ENCODE measurements around the gene NOTCH4.
"Not testable (repeated sequence)": the region's sequence is repeated elsewhere in the genome, so short reads cannot be mapped to it uniquely, and the experiment has no call there.

The NOTCH4 gene

DNA sequence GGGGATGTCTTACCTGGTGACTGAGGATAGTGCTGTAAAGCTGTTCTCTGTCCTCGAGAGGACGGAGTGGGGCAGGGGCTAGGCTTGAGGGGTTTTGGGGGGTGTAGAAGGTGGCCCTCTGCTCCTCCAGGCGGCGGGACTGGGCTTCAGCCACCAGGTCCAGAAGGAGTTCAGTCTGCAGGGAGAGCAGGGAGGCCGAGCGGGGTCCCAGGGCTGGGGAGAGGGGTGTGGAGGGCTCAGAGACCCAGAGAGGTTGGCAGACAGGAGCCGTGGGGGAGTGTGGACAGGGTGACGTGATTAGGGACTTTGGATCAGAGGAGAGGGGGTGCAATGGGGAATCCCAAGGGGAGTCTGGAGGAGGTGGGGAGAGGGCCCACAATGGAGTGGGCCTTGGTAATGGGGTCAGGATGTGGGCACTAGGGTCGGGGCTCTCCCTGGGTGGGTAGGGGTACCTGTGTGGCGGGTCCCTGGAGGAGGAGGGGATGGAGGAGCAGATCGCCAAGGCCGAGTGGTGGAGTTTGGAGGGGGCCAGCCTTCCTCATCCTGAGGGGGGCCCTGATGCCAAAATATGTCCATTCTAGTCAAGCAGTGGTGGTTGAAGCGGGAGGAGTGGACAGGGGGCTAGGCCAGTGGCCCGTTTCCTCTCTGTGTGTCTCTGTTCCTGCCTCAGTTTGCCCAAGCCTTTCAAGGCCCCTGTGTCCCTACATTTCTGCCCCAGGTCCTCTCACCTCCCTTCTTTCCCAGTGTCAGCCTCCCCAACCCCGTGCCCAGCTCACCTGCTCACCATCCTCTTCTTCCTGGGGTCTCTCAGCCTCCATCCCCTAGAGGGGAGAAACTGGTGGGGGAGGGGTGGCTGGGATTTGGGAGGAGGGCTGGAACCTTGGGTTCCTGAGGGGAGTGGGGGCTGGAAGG lies 31.9 kb downstream of the NOTCH4 start:
- no peak for DNase-seq

DNA sequence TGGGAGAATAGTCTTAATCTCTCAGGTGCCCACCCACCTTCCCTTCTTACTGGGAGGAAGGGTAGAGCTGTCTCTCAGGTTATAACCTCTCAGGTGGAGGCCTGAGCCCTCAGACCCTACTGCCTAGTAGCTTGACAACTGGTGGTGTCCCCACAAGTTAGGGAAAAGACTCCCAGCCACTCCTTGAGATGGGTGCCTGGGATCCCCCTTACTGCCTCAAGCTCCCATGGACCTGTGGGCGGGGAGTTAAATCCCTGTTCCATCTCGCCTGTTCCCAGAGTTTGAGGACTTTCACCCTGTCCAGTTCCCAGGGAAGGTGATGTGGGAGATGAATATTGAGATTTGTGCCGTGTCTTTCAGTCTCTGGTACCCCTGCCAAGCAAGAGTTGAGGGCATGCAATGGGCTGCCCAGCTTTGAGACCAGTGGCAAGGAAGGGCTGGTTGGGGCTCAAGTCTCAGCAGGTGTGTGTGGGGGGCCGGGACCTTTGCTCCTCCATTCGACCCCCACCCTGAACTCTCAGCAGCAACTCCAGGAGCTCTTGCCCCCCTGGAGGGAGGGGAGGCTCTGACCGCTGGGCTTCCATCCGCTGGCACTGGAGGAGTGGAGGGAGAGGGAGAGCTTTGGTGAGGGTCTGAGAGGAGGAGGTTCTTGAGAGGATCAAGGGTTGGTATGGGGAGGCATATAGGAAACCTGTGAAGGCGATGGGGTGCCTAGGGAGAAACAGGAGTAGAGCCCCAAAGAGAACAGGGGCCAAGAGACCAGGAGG lies 32.8 kb downstream of the NOTCH4 start:
- DNase-seq: no peak

DNA sequence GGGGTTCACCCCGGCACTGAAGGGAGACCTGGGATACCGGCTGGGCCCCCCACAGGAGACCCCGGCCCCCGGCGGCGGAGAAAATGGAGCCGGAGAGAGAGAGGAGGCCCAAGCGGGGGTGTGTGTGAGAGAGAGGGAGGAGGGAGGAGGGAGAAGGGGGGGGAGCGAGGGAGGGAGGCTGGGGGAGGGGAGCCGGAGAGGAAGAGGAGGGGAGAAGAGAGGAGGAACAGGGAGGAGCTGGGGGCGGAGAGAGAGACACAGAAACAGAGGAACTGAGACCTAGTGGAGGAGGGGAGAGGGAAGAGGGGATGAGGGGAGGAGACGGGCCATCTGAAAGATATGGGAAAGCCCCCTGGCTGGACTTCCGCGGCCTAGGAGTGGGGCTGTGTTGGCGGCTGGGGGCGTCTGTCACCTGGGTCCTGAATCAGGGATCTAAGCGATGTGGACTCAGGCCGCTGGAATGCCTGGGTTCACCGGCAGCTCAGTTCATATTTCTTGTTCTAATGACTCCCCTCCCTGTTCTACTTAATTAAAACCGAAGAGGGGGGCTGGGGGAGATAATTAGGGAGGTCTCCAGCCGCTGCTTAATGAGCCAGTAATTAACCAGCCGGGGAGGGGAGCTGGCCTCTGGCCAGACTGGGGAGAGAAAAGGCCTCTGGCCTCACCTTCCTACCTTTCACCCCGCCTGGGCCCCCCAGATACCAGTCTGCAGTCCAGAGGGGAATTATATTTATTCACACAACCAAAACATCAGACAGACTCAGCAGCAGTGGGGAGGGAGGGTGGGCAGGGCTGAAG lies 33.6 kb downstream of the NOTCH4 start, which contains the start of gene PBX2:
Gene PBX2 (minus strand): TSS at position 149 of the 798 bp plus-strand sequence. CDS start 287 bp downstream, outside the sequence.
- DNase-seq: peak; percentile 93

DNA sequence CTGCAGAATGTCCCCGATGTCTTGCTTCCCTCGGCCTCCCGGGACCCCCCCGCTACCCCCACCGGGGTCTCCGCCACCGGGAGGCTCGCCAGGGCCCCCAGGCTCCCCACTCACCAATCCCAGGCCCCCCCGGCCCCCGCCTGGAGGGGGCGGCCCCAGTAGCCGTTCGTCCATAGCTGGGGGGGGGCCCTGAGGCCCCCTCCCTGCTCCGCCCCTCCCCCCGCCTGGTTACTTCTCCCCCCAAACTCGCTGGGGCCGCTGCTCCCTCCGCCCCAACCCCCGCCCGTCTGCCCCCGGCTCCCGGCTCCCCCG lies 34.2 kb downstream of the NOTCH4 start:
- DNase-seq: no peak

DNA sequence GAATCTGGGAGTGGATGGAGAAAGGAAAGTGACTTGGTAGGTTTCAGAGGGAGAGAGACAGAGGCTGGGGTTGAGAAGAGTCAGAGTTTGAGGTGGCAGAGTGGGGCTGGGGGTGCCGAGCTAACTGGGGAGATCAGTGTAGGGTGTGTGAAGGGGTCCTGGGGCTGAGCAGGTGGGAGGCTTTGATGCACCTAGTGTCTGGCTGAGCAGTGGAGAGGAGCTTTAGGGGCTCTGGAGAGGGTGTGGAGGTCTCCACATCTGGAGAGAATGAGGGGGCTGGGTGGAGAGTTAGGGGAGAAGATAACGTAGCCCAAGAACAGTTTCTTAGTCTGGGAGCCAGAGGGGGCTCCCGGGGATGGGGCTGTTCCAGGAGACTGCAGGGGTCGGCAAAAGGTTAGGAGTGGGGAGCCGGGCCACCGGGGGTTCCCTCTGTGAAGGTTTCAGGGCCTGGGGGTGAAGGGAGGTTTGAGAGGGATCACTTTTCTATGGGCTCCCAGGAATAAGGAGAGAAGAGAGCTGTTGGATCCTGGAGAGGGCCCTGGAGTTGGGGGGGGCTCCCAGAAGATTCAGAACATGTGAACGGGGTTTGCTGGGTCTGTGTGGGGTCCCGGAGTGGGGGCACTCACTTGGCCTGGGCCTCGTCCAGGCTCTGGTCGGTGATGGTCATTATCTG lies 34.7 kb downstream of the NOTCH4 start:
- DNase-seq: no peak

DNA sequence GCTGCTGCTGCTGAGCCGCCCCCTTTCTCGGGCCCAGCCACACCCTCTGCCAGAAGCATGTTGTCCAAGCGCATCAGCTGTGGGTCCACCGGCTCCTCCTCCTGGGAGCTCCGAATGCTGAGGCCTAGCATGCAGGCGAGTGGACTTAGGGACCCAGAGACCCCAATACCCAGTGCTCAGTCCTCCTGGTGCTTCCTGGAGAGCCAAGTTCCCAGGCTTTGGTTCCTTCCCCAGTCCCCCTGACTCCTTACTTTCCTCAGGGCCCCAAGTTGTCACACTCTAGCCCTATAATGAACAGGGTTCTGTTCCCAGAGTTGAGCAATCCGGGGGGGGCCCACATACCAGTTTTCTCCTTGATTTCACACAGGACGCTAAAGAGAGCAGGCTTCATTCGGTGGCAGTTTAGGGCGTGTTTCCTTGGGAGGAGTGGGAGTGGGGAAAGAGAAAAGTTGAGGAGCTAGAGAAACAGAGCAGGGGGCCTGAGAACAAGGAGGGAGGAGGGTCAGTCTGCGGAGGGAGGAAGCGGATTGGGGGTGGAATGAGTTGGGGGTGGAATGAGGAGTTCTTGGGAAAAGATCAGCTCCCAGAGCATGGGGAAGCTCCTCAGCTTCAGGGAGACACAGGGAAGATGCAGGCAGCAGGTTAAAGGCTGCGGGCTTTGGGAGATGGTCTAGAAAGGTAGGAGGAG lies 35.3 kb downstream of the NOTCH4 start:
- DNase-seq: no peak

DNA sequence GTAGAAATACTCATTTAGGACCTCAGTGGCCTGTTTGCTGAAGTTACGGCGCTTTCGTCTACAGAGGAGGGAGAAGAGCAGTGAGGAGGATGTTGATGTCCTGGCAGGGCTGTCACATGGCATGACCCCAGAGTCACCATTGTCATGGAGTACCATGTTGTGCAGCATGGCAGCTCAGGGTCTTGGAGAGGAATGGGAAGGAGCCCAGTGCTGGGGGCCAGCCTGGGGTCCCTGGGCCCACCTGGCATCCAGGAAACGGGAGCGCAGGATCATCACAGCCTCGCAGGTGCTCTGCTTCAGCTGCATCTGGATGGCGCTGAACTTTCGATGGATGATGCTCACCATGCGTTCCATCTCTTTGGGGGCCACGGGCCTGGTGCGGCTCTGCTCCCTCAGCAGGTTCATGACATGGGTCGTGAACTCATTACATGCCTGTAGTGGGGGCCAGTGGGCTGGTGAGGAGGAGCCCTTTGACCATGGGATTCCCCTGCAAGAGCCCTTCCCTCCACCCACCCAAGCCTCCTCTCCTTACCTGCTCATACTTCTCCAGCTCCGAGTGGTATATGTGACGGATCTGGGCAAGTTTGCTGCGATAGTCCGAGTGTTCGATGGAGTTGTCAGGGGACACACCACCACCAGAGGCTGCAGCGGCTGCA lies 36.0 kb downstream of the NOTCH4 start:
- not testable (repeated sequence) for DNase-seq

DNA sequence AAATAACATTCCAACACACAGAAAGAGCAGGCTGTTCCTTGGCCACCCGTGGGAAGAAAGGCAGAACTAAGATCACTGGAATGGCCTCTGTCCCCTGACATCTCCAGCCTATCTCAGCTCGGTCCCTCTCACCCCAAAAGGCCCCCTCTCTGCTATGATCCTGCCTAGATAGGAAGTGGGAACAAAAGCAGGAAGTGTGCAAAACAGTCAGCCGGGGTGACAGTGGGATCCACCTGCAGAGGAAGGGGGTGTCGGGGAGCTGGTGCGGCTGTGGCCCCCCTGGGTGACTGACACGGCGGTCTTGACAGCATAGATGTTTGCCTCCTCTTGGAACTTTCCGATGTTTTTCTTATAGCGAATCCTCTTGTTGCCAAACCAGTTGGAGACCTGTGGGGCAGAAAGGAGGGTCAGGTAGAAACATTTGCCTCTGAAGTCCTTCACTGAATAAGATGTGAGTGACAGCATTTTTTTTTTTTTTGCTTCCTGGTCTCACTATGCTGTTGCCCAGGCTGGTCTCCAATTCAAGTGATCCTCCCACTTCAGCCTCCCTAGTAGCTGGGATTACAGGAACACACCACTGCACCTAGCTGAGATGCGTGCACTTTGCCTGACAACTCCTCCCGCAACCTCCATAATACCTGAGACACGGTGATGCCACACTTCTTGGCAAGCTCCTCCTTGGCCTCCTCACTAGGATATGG lies 36.7 kb downstream of the NOTCH4 start:
- no peak for DNase-seq

DNA sequence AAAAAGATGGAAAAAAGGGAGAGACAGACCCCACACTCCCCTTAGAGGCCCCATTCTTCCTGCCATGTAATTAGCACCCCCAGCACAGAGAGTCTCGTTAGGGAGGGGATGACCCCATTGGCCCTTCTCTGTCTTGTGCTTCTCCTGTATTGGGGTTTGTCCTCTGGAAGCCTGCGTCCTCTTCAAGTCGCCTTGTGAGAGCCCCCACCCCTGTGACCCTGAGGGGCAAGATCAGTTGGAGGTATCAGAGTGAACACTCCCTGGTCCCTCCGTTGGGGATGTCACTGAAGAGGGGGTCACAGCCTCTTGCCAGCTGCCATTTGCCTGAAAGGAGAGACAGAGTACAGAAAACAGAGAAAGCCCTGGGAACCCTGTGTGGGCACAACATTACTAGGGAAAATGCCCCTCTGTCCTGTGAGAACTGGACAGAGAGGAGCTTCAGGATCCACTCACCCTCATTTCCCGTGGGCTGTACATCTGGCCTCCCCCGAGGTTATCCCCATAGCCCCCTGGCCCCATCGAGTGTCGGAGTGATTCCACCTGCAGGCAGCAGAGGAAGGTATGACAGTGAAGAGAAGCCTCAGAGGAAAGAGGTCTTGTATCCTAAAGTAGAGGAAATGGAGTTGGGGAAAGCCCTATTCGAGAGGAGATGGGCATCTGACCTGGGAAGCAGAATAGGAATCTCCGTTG lies 37.6 kb downstream of the NOTCH4 start:
- not testable (repeated sequence) for DNase-seq

DNA sequence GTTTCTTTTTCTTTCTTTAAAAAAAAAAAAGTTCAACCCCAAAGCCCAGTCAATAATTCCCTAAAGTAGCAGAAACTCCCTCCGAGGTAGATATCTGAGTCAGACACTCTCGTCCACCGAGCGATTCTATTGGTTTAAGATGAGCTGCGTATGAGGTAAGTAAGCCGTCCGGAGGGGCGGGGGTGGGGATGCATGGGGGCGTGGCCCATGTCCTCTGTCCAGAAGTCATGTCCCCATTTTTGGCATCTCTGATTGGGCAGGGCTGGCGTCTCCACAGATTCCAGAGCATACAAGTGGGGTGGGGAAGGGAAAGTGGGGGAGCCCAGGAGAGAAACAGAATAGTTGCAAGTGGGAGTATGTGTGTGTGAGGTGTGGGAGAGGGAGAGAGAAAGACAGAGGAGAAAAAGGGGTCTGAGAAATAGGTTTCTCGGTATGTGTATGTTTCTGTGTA lies 38.2 kb downstream of the NOTCH4 start:
- DNase-seq: peak; percentile 88

DNA sequence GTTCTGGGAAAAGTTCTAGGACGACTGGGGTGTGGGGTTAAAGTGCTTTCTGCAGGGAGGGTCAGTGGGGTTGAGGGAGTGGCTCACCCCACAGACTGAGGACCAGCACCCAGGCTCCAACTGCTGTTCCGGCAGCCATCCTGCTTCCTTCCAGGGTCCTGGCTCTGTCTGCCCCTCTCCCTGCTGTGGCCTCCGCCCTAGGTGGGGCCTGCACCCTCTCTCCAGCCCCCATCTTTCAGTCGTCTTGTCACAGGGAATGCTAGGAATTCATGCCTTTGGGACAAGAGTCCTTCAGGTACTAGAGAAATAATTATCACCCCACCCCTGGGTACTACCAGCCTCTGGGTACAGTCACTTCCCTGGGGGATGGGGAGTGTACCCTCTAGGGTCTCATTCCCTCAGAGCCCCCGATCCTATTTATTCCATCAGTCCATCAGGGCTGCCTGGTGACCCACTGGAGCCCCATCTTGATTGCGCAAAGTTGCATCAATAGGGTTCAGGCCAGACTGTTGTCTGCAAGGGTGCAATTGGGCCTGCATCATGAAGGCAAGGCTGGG lies 39.7 kb downstream of the NOTCH4 start, which contains the start of gene AGER:
Gene AGER (minus strand): TSS at position 170 of the 557 bp plus-strand sequence. CDS start 31 bp downstream, at position 139.
- DNase-seq: no peak

DNA sequence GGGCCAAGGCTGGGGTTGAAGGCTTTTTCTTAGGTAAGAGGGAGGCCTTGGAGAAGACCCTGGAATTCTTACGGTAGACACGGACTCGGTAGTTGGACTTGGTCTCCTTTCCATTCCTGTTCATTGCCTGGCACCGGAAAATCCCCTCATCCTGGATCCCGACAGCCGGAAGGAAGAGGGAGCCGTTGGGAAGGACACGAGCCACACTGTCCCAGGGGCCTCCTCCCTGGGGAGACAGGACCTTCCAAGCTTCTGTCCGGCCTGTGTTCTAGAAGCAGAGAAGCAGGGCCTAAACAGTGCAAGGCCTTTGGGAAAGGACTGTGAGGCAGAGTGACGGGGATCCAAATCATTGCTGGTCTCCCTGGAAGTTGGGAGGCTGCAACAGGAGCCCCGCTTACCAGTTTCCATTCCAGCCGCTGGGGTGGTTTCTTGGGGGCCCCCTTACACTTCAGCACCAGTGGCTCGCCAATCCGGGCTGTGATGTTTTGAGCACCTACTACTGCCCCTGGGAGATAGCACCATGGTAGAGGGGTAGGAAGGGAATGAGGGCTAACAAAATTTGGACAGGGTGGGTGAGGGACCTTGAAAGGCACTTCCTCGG lies 40.3 kb downstream of the NOTCH4 start:
- no peak for DNase-seq

DNA sequence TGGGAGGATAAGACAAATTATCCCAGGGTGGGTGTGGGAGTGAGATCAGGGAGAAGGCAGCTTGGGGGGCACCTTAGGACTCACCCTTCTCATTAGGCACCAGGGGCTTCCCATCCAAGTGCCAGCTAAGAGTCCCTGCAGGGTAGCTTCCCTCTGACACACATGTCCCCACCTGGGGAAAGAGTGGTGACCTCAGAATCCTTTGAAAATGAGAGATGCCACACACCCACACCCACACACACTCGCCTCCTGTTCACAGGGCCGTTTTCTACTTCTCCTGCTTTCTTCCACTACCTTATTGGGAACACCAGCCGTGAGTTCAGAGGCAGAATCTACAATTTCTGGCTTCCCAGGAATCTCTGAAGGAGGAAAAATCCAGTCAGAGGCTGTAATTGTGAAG lies 40.8 kb downstream of the NOTCH4 start:
- no peak for DNase-seq

DNA sequence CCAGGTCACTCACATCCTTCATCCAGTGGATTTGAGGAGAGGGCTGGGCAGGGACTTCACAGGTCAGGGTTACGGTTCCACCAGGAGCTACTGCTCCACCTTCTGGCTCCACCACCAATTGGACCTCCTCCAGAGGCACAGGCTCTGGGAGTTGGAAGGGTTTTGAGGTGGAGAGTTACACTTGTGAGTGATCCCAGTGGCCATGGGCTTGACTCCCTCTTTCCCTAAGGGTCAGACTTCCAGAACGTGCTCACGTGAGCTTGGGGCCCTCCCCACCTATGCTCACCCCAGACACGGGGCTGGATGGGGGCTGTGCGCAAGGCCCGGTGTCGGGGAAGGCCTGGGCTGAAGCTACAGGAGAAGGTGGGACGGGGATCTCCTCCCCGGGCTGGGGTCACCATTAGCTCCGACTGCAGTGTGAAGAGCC lies 41.3 kb downstream of the NOTCH4 start:
- peak; percentile 40 for DNase-seq

DNA sequence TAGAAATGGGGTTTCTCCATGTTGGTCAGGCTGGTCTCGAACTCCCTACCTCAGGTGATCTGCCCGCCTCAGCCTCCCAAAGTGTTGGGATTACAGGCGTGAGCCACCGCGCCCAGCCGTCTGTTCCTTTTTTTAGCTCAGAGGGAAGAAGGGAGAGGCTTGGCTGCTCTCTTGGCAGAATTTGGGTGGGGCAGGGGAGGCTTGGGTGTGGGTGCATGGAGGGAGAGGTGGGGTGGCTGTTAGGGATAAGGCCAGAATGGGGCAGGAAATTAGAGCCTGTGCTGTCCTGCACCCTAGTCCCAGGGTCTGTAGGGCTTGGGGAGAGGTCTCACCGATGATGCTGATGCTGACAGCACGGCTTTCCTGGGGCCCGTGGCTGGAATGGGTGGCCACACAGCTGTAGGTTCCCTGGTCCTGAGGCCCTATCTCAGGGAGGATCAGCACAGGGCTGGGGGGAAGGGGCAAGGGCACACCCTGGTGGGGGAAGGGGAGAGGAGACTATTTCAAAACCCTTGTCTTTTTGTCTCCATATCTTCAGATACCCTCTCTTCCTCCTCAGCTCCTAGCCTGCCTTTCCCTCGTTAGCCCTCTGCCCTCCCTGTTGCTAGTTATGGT lies 41.8 kb downstream of the NOTCH4 start:
- peak; percentile 81 for DNase-seq

DNA sequence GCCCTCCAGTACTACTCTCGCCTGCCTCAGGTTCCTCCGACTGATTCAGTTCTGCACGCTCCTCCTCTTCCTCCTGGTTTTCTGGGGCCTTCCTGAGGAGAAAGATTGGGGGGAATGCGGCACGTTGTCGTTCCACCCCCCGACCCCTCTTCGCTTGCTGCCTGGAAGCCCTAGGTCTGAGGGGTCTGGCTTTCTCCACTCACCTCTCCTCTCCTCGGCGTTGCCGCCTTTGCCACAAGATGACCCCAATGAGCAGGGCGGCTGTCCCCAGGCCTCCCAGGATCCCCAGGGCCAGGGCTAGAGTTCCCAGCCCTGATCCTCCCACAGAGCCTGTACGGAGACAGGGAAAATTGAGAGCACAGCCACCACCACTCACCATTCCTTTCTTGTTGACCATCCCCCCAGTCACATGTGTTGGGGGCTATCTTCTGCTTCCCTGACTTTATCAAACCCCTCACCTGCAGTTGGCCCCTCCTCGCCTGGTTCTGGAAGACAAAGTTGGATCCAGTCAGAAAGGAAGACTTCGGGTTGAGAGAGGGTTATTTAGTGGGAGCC lies 42.6 kb downstream of the NOTCH4 start:
- no peak for DNase-seq

DNA sequence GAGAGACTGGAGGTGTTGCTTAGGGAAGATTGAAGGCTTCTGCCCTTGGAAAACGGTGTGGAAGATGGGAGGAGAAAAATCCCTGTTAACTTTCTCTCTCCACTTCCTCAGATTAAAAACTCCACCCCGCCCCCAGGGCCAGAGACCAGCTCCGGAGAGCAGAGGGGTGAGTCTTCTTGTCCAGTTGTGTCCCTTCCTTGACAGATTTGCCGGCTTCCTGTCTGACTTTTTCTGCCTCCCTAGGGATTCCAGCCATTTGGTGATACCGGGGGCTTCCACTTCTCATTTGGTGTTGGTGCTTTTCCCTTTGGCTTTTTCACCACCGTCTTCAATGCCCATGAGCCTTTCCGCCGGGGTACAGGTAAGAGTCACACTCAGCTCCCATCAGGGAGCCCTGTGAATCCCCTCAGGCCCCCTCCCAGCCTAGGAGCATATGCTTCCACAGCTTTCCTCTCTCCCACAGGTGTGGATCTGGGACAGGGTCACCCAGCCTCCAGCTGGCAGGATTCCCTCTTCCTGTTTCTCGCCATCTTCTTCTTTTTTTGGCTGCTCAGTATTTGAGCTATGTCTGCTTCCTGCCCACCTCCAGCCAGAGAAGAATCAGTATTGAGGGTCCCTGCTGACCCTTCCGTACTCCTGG lies 44.0 kb downstream of the NOTCH4 start:
- no peak for DNase-seq

All from hematopoietic multipotent progenitor cell treated with erythropoietin and hydrocortisone succinate and interleukin-3 and kit ligand, for 8 days (in vitro differentiated cells).